ENCODE results near the gene SOHLH1.

GRCh38 chr9:135659252-135659651 lies 40.0 kb downstream of the SOHLH1 start:
- TF ChIP-seq, protein P1, sequence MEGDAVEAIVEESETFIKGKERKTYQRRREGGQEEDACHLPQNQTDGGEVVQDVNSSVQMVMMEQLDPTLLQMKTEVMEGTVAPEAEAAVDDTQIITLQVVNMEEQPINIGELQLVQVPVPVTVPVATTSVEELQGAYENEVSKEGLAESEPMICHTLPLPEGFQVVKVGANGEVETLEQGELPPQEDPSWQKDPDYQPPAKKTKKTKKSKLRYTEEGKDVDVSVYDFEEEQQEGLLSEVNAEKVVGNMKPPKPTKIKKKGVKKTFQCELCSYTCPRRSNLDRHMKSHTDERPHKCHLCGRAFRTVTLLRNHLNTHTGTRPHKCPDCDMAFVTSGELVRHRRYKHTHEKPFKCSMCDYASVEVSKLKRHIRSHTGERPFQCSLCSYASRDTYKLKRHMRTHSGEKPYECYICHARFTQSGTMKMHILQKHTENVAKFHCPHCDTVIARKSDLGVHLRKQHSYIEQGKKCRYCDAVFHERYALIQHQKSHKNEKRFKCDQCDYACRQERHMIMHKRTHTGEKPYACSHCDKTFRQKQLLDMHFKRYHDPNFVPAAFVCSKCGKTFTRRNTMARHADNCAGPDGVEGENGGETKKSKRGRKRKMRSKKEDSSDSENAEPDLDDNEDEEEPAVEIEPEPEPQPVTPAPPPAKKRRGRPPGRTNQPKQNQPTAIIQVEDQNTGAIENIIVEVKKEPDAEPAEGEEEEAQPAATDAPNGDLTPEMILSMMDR (IDR thresholded peaks at IDR 0.05), result no peak
- no peak for TF ChIP-seq POLR2A (IDR thresholded peaks at IDR 0.05)
- TF ChIP-seq EP300 (IDR thresholded peaks at IDR 0.05), result no peak

Measured in upper lobe of left lung (tissue), 4 donors.